GM12878 (cell line): Measurements from ENCODE around the gene ADAMTSL3.

Experiments
- CHD2 ChIP-seq: IDR thresholded peaks from 2 replicates; pipeline ENCODE4 v1.6.1; 2011; ENCODE audit warnings: low read depth, low read length, improper control_type of control experiment, borderline replicate concordance
- CTCF ChIP-seq, 3 experiments: IDR thresholded peaks in 2 of 3; conservative IDR thresholded peaks in 1 of 3; 2 replicates each; pipeline ENCODE4 v1.5.1; 2011; ENCODE audit warnings: low read depth in 3 of 3, low read length in 3 of 3, mild to moderate bottlenecking in 3 of 3, control low read depth in 2 of 3, moderate library complexity in 2 of 3, inconsistent platforms in 1 of 3, mixed read lengths in 1 of 3; ENCODE audit not compliant: control insufficient read depth in 2 of 3, insufficient read depth in 1 of 3; ENCODE audit errors: extremely low read depth in 1 of 3
- E2F4 ChIP-seq: IDR thresholded peaks from 2 replicates; pipeline ENCODE4 v1.6.1; 2012; ENCODE audit warnings: low read depth, low read length, improper control_type of control experiment
- ESRRA ChIP-seq: IDR thresholded peaks from 2 replicates; pipeline ENCODE4 v1.6.1; 2012; ENCODE audit warnings: mild to moderate bottlenecking, low read length, improper control_type of control experiment
- EZH2 ChIP-seq: IDR thresholded peaks from 2 replicates; pipeline ENCODE4 v1.6.1; 2012; ENCODE audit warnings: low read depth, mild to moderate bottlenecking, control low read depth, inconsistent platforms, low read length, borderline replicate concordance; ENCODE audit not compliant: control insufficient read depth
- MAX ChIP-seq: IDR thresholded peaks from 2 replicates; pipeline ENCODE4 v1.6.1; 2012; ENCODE audit warnings: low read depth, low read length, improper control_type of control experiment
- POLR2A ChIP-seq: IDR thresholded peaks from 2 replicates; pipeline ENCODE4 v1.6.1; 2011; ENCODE audit warnings: low read depth, mild to moderate bottlenecking, low read length
- RAD21 ChIP-seq: IDR thresholded peaks from 2 replicates; pipeline ENCODE4 v1.6.1; 2011; ENCODE audit warnings: mild to moderate bottlenecking, low read depth, low read length, moderate library complexity; ENCODE audit not compliant: insufficient read depth
- SIX5 ChIP-seq: IDR thresholded peaks from 2 replicates; pipeline ENCODE4 v1.6.1; 2011; ENCODE audit warnings: mild to moderate bottlenecking, low read depth, low read length, moderate library complexity; ENCODE audit not compliant: severe bottlenecking
- STAT1 ChIP-seq: fragments of 450-650 bp; conservative IDR thresholded peaks from 2 replicates; pipeline ENCODE4 v1.6.1; 2014; ENCODE audit warnings: antibody characterized with exemption, mild to moderate bottlenecking
- TAF1 ChIP-seq: IDR thresholded peaks from 2 replicates; pipeline ENCODE4 v1.6.1; 2011; ENCODE audit warnings: mild to moderate bottlenecking, low read depth, low read length, borderline replicate concordance
- TBL1XR1 ChIP-seq: IDR thresholded peaks from 2 replicates; pipeline ENCODE4 v1.6.1; 2012; ENCODE audit warnings: low read depth, low read length, improper control_type of control experiment
- YY1 ChIP-seq: IDR thresholded peaks from 2 replicates; pipeline ENCODE4 v1.6.1; 2011; ENCODE audit warnings: low read depth, mild to moderate bottlenecking, low read length
- ZBED1 ChIP-seq: IDR thresholded peaks from 2 replicates; pipeline ENCODE4 v1.6.1; 2016; ENCODE audit warnings: borderline replicate concordance

- no peak for TF ChIP-seq CHD2
- no peak for TF ChIP-seq CTCF (IDR thresholded peaks at IDR 0.05 in 2 of 3, conservative IDR thresholded peaks at IDR 0.05 in 1 of 3; ENCODE audit: control insufficient read depth in 2 of 3, extremely low read depth in 1 of 3, insufficient read depth in 1 of 3, low read depth in 3 of 3, low read length in 3 of 3)
- no peak for TF ChIP-seq YY1
- TF ChIP-seq E2F4: no peak
- no peak for TF ChIP-seq ZBED1
- no peak for TF ChIP-seq POLR2A
- no peak for TF ChIP-seq STAT1
- TF ChIP-seq TAF1: no peak
- TF ChIP-seq MAX: no peak
- TF ChIP-seq ESRRA: no peak
- no peak for TF ChIP-seq SIX5
- no peak for TF ChIP-seq EZH2
- TF ChIP-seq RAD21: no peak
- no peak for TF ChIP-seq TBL1XR1
These were observed 79.8 kb downstream of the ADAMTSL3 start for GRCh38 chr15:83733691-83734090.
